DMS114 treated with DMSO at 0.1 percent for 48 hours (cell line): ENCODE data around the gene GFAP.

Experiments
- DNase-seq: peaks from one replicate; lab custom pipeline; 2025; ENCODE audit not compliant: unreplicated experiment; lab: John Stamatoyannopoulos, UW

GFAP gene

DNA sequence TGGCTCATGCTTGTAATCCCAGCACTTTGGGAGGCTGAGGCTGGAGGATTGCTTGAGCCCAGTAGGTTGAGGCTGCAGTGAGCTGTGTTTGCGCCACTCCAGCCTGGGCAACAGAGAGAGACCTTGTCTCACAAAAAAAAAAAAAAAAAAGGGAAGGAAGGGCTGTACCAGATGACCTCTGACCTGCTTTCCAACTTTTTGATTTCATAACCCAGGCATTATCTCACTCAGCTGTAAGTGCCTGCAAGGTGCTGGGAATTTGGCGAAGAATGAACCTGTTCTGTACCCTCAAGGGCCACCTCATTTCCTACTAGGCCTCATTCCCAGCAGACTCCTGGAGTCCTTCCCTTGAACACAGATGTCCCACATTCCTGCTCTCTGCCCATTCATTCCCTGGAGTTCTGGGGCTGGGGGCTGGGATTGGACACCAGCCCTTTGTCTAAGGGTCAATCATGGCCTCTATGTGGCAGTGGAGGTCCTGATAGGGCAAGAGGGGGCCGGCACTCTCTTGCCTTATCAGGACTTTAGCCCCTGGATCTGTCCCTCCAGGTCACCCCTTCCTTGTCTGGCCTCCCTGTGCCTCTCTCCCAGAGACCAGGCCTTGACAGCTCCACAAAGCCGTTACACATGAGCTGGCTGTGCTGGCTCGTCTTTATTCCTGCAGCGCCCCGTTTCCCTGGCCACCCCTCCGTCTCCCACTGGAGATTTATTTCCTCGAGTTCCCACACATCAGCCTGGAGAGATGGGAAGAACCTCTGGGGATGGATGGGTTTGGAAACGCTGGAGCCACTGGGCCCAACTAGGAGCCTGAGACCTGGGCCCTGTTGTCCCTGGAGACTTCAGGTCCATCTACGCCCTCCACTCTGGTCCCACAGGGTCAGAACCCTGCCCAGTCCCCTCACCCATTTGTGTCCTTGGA, 821 bp upstream of the GFAP start:
- DNase-seq: no peak

- DNase-seq: no peak
Measured at GRCh38 chr17:44914698-44915271, 515 bp downstream of the GFAP start.

- no peak for DNase-seq
Measured at GRCh38 chr17:44914148-44914547, 1.2 kb downstream of the GFAP start.

GRCh38 chr17:44913676-44914075, 1.6 kb downstream of the GFAP start:
- no peak for DNase-seq

GRCh38 chr17:44912763-44913544, 2.3 kb downstream of the GFAP start:
- no peak for DNase-seq

DNA sequence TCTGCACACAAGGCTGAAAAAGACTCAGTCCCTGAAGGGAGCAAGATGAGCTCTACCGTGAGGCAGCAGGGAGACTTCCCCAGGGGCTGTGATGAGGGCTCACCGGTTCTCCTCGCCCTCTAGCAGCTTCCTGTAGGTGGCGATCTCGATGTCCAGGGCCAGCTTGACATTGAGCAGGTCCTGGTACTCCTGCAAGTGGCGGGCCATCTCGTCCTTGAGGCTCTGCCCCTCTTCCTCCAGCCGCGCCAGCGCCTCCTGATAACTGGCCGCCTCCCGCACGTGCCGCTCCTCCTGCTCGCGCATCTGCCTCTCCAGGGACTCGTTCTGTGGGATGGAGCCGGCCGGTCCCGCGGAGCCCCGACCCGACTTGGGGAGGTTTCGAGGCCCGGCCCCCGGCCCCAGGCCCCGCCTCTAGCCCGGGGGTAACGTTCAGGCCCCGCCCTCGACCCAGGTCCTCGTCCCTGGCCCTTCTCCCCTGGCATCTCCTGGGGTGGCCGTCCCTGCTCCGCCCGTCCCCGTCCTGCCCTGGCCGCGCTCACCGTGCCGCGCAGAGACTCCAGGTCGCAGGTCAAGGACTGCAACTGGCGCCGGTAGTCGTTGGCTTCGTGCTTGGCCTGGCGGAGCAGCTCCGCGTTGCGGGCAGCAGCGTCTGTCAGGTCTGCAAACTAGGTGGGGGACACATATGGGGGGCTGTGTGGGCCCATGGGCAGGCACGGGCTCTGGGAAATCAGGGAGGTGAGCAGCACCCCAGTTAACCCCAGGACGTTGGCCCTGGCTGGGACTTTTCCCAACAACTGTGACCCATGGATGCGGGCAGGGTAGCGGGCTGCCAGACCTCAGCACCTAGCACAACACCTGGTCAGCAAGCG, 3.9 kb downstream of the GFAP start:
- DNase-seq: no peak

DNA sequence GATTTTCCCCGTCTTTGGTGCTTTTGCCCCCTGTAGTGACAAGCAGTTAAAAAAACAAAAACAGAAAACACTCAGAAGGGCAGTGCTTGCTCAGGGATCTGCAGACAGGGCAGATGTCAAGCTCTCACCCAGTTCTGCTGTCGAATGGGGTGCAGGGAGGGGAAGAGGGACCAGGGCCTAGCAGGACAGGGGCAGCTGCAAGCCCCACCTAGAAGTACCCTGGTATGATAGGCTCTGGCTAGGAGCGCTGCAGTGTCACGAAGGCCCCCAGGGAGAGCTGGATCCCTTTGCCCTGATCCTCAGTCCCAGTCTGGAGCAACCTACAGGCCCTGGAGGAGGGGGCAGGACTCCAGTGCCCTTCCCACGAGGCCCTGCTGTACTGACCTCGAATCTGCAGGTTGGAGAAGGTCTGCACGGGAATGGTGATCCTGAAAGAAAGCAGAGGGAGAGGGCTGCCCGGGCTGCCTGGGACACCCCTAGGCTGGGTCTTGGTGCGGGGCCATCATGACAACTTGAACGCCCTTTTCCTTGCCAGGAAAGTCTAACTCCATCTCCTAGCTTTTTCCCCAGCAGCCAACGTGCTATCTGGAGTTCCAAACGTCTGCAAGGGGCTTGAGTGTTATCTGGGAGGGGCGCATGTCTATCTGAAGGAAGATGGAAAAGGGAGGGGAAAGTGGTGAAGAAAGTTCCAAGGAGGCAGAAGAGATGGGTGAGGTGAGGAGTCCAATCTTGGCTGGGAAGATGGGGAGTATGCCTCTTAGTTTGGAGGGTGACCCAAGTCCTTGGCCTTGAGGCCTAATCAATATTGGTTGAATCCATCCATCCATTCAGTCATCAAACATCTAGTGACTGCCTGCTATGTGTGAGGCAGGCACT, 4.8 kb downstream of the GFAP start:
- DNase-seq: no peak

- no peak for DNase-seq
Measured at GRCh38 chr17:44909681-44910144, 5.6 kb downstream of the GFAP start.

DNA sequence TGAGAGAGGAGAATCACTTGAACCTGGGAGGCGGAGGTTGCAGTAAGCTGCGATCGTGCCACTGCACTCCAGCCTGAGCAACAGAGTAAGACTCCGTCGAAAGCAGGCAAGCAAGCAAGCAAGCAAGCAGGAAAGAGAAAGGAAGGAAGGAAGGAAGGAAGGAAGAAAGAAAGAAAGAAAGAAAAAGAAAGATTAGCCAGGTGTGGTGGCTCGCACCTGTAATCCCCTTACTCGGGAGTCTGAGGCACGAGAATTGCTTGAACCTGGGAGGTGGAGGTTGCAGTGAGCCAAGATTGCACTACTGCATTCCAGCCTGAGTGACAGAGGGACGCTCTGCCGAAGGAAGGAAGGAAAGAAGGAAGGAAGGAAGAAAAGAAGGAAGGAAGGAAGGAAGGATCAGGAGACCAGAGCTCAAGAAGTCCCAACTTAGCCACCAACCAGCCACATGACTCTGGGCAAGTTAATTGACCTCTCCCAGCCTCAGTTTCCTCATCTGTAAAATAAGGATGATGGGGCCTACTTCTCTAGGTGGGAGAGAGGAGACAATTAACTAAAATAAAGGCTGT, 6.5 kb downstream of the GFAP start:
- DNase-seq: no peak

DNA sequence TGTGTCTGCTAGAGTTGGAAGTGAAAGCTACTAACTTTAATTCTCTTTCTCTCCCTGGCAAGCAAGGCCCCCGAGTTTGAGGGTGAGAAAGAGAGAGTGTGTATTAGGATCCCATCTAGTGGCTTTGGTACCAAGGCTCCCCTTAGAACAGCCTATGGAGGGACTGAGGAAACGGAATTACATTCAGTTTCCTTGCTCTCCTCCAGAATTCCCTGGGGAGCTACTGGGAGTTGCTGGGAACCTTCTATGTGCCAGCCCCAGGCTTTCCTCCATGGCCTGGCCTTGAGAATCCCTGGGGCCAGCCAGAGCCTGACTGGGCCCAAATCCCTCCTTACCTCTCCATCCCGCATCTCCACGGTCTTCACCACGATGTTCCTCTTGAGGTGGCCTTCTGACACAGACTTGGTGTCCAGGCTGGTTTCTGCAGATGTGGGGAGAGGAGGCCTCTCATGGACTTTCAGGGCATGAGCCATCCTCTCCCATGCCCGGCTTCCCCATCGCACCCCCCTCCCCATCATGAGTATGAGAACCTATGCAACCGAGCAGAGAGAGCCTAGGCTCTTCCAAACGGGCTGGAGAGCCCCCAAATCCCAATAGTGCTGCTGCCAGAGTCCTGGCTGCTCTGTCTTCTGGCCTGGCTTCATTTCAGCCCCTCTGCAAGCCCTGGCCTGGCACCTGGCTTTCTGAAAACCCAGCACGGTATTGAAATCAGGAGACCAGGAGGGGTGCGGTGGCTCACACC, 7.4 kb downstream of the GFAP start:
- no peak for DNase-seq

GRCh38 chr17:44906763-44907728, 8.3 kb downstream of the GFAP start:
- DNase-seq: no peak

DNA sequence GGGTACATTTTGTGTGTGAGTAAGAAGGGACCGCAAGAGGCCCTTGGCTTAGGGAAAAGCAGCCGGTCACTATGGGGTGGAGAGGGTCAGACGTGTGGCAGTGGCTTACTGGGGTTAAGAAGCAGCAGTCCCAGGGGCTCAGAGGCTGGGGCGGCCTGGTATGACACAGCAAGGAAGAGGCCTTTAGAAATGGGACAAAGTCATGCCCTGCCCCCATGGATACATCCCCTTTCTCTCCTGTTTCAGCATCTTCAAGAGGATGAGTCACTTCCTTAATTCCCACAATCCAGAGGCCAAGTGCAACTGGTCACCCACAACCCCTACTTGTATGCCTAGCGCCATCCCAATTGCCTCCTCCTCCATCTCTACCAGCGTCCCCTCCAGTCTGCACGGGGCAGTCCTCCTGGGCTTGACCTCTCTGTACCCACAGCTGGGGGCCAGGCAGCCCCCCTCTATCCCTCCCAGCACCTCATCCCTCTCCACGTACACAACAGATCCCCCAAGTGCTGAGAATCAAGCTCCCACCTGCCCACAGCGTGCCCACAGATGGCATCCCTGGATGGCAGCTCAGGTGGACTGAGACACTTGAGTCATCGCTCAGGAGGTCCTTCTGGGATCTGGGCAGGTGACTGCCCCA, 9.2 kb downstream of the GFAP start:
- no peak for DNase-seq

GRCh38 chr17:44905006-44906000, 10.0 kb downstream of the GFAP start:
- DNase-seq: no peak

DNA sequence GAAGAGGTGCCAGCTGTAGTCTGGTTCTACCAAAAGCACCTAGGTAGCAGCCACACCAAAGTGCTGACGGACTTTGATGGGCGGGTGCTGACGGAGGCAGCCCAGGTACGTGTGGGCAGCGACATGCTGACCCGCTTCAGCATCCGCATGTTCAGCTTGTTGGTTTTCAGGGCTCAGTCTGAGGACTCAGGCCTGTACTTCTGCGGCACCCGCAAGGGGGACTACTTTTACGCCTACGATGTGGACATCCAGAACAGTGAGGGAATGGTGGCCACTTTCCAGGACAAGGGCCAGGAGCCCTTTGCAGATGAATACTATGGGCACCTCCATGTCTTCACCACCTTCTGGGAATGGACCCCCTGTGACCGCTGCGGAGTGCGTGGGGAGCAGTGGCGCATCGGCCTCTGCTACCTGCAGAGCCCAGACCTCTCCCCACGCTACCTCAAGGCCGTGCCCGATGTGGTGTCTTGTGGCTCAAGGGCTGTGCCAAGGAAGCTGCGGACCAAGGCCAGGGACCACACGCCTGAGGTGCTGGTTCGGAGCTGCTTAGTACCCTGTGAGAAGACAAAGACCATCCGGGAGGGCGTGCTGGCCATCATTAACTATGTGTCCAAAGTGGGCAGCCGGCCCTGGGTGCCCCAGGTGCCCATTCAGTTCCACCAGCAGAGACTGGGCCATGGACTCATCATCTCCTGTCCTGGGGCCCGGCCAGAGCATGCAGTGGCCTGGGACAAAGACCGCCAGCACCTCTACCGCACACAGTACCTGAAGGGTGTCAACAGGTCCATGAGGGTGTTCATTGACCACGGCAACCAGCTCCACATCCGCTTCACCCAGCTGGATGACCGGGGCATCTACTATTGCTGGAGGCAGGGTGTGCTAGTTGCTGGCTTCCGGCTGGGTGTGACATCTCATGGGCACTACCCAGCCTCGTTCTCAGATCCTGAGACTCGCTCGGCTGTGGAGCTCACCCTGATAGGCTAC, 11.0 kb downstream of the GFAP start:
- DNase-seq: no peak
